ENCODE measurements around the gene PANK2. TPM values are rescaled to one million over a fixed set of nuclear protein-coding genes. Genes with fewer than 3 reads are reported as not detected.
"Not testable (repeated sequence)": the region's sequence is repeated elsewhere in the genome, so short reads cannot be mapped to it uniquely, and the experiment has no call there.

Gene PANK2
- total RNA-seq, 2 experiments from 2014 or later: 47.6 to 50.3 TPM

- DNase-seq: no peak
- ATAC-seq: no peak
- H3K9me3 Mint-ChIP-seq: peaks cover 3% of the 10 kb centered on the region
- H3K27ac Mint-ChIP-seq: no peak overlapping the region
- peaks cover 7% of the 10 kb centered on the region for H3K4me1 Mint-ChIP-seq (ENCODE audit: low read depth)
- POLR2A ChIA-PET: no interaction called here
- H3K4me3 Mint-ChIP-seq: no peak overlapping the region
- no peak for TF ChIP-seq CTCF (IDR thresholded peaks at IDR 0.05)
- intact Hi-C loops (cut with micrococcal nuclease): no loop called here
- H3K27me3 Mint-ChIP-seq: no peaks in the 10 kb centered on the region
- CTCF ChIA-PET: interaction anchor here (1.4 kb wide), 1 partner anchor 227 kb away, joined by 3 read pairs; no protein-coding TSS in a partner anchor
- peaks cover 41% of the 10 kb centered on the region for H3K36me3 Mint-ChIP-seq (ENCODE audit: low read depth)
Observed at GRCh38 chr20:3937618-3938017, 48.4 kb downstream of the PANK2 start.

DNA sequence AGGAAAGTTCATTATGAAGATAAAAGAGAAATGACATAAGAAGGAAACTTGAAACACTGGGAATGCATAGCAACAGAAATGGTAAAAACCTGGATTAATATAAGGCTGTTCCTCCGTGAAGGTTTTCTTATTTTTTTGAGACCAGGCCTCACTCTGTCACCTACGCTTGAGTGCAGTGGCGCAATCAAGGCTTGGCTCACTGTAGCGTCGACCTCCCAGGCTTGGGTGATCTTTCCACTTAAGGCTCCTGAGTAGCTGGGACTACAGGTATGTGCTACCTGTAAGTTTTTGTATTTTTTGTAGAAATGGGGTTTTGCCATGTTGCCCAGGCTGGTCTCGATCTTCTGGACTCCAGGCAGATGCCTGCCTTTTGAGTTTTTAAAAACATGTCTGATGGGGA, 51.7 kb downstream of the PANK2 start:
- intact Hi-C loops (cut with micrococcal nuclease): no loop called here
- Mint-ChIP-seq H3K4me1 (ENCODE audit: low read depth) (no peaks in the 10 kb centered on the region), H3K27ac (no peak overlapping the region), H3K36me3 (ENCODE audit: low read depth) (peaks cover 38% of the 10 kb centered on the region), H3K9me3 (peaks cover 3% of the 10 kb centered on the region), H3K27me3 (no peaks in the 10 kb centered on the region), H3K4me3 (no peak overlapping the region)
- POLR2A ChIA-PET: no interaction called here
- no peak for TF ChIP-seq CTCF (IDR thresholded peaks at IDR 0.05)
- CTCF ChIA-PET: no interaction called here
- DNase-seq (no peak), ATAC-seq (no peak)

- ChIA-PET CTCF (interaction anchor here (0.8 to 1.4 kb wide), 5 partner anchors 11 to 270 kb away, joined by 3 to 5 read pairs (median 3); no protein-coding TSS in a partner anchor), POLR2A (interaction anchor here (1.2 kb wide), 1 partner anchor 11 kb away, joined by 4 read pairs; no protein-coding TSS in a partner anchor)
- H3K9me3 Mint-ChIP-seq; DNase-seq; intact Hi-C loops (cut with micrococcal nuclease); H3K4me1 Mint-ChIP-seq (ENCODE audit: low read depth); H3K27me3 Mint-ChIP-seq; H3K4me3 Mint-ChIP-seq; ATAC-seq; H3K27ac Mint-ChIP-seq: not testable (repeated sequence)
- H3K36me3 Mint-ChIP-seq (ENCODE audit: low read depth): peaks cover 11% of the 10 kb centered on the region
Observed at GRCh38 chr20:3946666-3947065, 57.5 kb downstream of the PANK2 start.

- DNase-seq: no peak
- CTCF ChIA-PET: interaction anchor here (1.0 to 1.4 kb wide), 4 partner anchors 14 to 288 kb away, joined by 3 to 4 read pairs (median 4); partner anchors contain the start of gene PANK2
- Mint-ChIP-seq H3K36me3 (ENCODE audit: low read depth) (no peaks in the 10 kb centered on the region), H3K4me3 (no peak overlapping the region), H3K27me3 (no peaks in the 10 kb centered on the region), H3K9me3 (no peaks in the 10 kb centered on the region), H3K4me1 (ENCODE audit: low read depth) (peaks cover 8% of the 10 kb centered on the region), H3K27ac (no peak overlapping the region)
- POLR2A ChIA-PET: interaction anchor here (1.5 kb wide), 1 partner anchor 37 kb away, joined by 3 read pairs; no protein-coding TSS in a partner anchor
- TF ChIP-seq CTCF (IDR thresholded peaks at IDR 0.05): no peak
- no peak for ATAC-seq
- intact Hi-C loops (cut with micrococcal nuclease): no loop called here
Observed at GRCh38 chr20:3964719-3965118, 75.5 kb downstream of the PANK2 start.

DNA sequence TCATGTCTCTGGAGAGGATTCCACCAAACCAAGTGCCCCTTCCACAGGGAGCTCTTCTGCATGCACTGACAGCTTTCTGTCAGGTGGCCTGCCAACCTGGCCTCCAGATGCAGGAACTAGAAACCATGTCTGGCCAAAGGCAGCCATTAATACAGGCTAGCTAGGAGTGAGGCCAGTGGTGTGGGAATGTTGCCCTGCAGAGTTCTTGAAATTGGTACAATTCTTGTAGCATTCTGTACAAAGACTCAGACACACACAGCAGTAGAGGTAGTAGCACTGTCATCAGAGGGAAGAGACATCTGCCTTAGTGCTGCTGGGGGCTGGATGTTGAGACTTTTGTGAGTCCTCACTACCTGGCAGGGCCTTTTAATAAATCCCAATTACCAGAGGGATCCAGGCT, 77.4 kb downstream of the PANK2 start:
- intact Hi-C loops (cut with micrococcal nuclease): no loop called here
- Mint-ChIP-seq H3K27ac (no peak overlapping the region), H3K4me1 (ENCODE audit: low read depth) (peaks cover 15% of the 10 kb centered on the region), H3K36me3 (ENCODE audit: low read depth) (peaks cover 2% of the 10 kb centered on the region), H3K4me3 (no peak overlapping the region), H3K27me3 (no peaks in the 10 kb centered on the region), H3K9me3 (no peaks in the 10 kb centered on the region)
- ChIA-PET POLR2A (interaction anchor here (0.7 to 1.2 kb wide), 2 partner anchors 14 to 134 kb away, joined by 4 read pairs; no protein-coding TSS in a partner anchor), CTCF (interaction anchor here (1.0 to 1.2 kb wide), 2 partner anchors 9 to 37 kb away, joined by 5 read pairs; no protein-coding TSS in a partner anchor)
- DNase-seq: no peak
- no peak for ATAC-seq
- TF ChIP-seq CTCF (IDR thresholded peaks at IDR 0.05): no peak
